ENCODE results near the gene SIX1. TPM values are rescaled to one million over a fixed set of nuclear protein-coding genes. Genes with fewer than 3 reads are reported as not detected.
A peak's percentile ranks its signal among the peaks of the same experiment; 100 is the strongest.

Gene SIX1
- total RNA-seq, 3 donors from 2014 or later = 2.6 to 14.9 (median 5.0) TPM

- no peak overlapping the region for H3K4me3 ChIP-seq
- H3K27me3 ChIP-seq = peaks cover 0 to 3% of the 10 kb centered on the region in 2 donors
- no peaks in the 10 kb centered on the region for H3K9me3 ChIP-seq
- DNase-seq (ENCODE audit: low spot score in 2 of 2) = no peak
- H3K27ac ChIP-seq = no peak overlapping the region
- no peaks in the 10 kb centered on the region for H3K4me1 ChIP-seq
- TF ChIP-seq POLR2AphosphoS5 (IDR thresholded peaks at IDR 0.05) (no peak), CTCF (IDR thresholded peaks at IDR 0.05) (no peak), POLR2A (IDR thresholded peaks at IDR 0.05) (no peak)
- no peaks in the 10 kb centered on the region for H3K36me3 ChIP-seq
- intact Hi-C loops (cut with DNase I; ENCODE audit: low total_unique reads) = no loop called here
Measured at GRCh38 chr14:60631842-60632241, 17.4 kb downstream of the SIX1 start.

DNA sequence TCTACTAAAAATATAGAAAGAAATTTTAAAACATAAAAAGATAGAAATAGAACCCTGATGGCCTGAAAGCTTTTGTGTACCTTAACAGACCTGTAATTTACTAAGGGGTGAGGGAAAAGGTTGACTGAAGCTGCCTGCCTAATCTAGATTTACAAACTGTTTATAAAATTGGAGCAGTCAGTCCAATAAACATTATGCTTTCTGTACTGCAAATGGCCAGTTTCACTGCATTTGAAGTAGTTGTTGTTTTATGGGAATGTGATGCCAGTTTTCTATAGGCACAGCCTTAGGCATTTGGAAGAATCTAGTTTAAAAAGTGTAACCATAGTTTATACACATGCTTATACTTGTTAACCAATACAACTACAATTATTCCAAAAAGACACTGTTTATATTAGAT is 19.1 kb downstream of the SIX1 start:
- DNase-seq (ENCODE audit: low spot score in 2 of 2) = no peak
- Histone ChIP-seq H3K36me3 (no peaks in the 10 kb centered on the region), H3K27me3 (no peaks in the 10 kb centered on the region), H3K4me3 (no peak overlapping the region), H3K27ac (no peak overlapping the region), H3K9me3 (no peaks in the 10 kb centered on the region), H3K4me1 (no peaks in the 10 kb centered on the region)
- TF ChIP-seq POLR2AphosphoS5 (IDR thresholded peaks at IDR 0.05) = no peak
- TF ChIP-seq POLR2A (IDR thresholded peaks at IDR 0.05) = no peak
- TF ChIP-seq CTCF (IDR thresholded peaks at IDR 0.05) = no peak
- intact Hi-C loops (cut with DNase I; ENCODE audit: low total_unique reads) = no loop called here

GRCh38 chr14:60628892-60629291 is 20.4 kb downstream of the SIX1 start:
- TF ChIP-seq POLR2AphosphoS5 (IDR thresholded peaks at IDR 0.05) = no peak
- no peak for TF ChIP-seq CTCF (IDR thresholded peaks at IDR 0.05)
- TF ChIP-seq POLR2A (IDR thresholded peaks at IDR 0.05) = no peak
- Histone ChIP-seq H3K27ac (no peak overlapping the region), H3K36me3 (no peaks in the 10 kb centered on the region), H3K27me3 (no peaks in the 10 kb centered on the region), H3K4me3 (no peak overlapping the region), H3K4me1 (no peaks in the 10 kb centered on the region), H3K9me3 (no peaks in the 10 kb centered on the region)
- no peak for DNase-seq (ENCODE audit: low spot score in 2 of 2)
- intact Hi-C loops (cut with DNase I; ENCODE audit: low total_unique reads) = loop anchor here (10.0 kb wide), 2 partner anchors 396 to 626 kb away; no protein-coding TSS in a partner anchor

- TF ChIP-seq POLR2AphosphoS5 (IDR thresholded peaks at IDR 0.05) (no peak), CTCF (IDR thresholded peaks at IDR 0.05) (no peak), POLR2A (IDR thresholded peaks at IDR 0.05) (no peak)
- DNase-seq (ENCODE audit: low spot score in 2 of 2) = no peak
Measured at GRCh38 chr14:60622917-60623257, 26.4 kb downstream of the SIX1 start.

DNA sequence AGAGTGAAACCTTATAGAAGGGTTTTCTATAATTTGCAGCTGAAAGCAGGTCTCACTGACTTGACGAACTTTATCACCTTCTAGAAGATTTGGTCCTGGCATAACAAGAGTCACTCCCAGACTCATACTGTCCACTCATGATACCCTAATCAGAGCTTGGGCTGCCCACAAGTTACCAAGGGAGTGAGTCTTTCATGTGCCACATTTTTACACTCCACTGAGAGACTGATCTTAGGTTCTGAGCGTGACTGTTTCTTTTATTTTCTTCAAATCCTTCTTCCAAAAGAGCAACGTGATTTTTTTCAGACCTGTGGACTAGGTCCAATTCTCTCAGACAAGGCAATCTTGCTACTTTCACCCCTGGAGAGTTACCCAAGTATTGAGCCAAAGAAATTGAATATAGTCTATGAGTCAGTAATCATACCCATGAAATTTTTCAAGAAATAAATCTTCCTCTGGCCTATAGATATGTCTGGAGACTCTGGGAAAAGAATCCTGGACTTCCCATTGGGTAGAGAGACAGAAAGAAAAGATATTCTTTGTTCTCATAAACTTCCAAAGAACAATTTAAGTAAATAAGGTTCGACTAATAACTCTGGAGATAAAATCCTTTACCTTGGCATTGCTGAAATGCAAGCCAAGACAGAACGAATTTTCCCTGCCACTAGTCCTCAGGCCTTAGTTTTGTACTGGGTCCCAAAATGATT is 26.9 kb downstream of the SIX1 start:
- Histone ChIP-seq H3K9me3 (no peaks in the 10 kb centered on the region), H3K27me3 (no peaks in the 10 kb centered on the region), H3K27ac (peak overlapping the region in 1 of 2 donors; percentile 3), H3K36me3 (no peaks in the 10 kb centered on the region), H3K4me3 (no peak overlapping the region), H3K4me1 (no peaks in the 10 kb centered on the region)
- TF ChIP-seq CTCF (IDR thresholded peaks at IDR 0.05) (no peak), POLR2AphosphoS5 (IDR thresholded peaks at IDR 0.05) (no peak), POLR2A (IDR thresholded peaks at IDR 0.05) (no peak)
- intact Hi-C loops (cut with DNase I; ENCODE audit: low total_unique reads) = loop anchor here (10.0 kb wide), 2 partner anchors 402 to 632 kb away; no protein-coding TSS in a partner anchor
- no peak for DNase-seq (ENCODE audit: low spot score in 2 of 2)

More at GRCh38 chr14:60622917-60623257, 26.4 kb downstream of the SIX1 start:
- Histone ChIP-seq H3K27ac (peak overlapping the region in 1 of 2 donors; percentile 3), H3K36me3 (no peaks in the 10 kb centered on the region), H3K27me3 (no peaks in the 10 kb centered on the region), H3K9me3 (no peaks in the 10 kb centered on the region), H3K4me1 (no peaks in the 10 kb centered on the region), H3K4me3 (no peak overlapping the region)
- intact Hi-C loops (cut with DNase I; ENCODE audit: low total_unique reads) = loop anchor here (10.0 kb wide), 2 partner anchors 402 to 632 kb away; no protein-coding TSS in a partner anchor

Data from breast epithelium (tissue), 4 donors.